C4-2B (cell line): ENCODE measurements around the gene KRI1.

Source experiments
- CTCF ChIP-seq: fragments of 450-650 bp; conservative IDR thresholded peaks from 2 replicates; pipeline ENCODE4 v1.5.1; 2017; ENCODE audit warnings: mild to moderate bottlenecking
- ZFX ChIP-seq: fragments of 450-650 bp; IDR thresholded peaks from 2 replicates; pipeline ENCODE4 v1.6.1; 2017

DNA sequence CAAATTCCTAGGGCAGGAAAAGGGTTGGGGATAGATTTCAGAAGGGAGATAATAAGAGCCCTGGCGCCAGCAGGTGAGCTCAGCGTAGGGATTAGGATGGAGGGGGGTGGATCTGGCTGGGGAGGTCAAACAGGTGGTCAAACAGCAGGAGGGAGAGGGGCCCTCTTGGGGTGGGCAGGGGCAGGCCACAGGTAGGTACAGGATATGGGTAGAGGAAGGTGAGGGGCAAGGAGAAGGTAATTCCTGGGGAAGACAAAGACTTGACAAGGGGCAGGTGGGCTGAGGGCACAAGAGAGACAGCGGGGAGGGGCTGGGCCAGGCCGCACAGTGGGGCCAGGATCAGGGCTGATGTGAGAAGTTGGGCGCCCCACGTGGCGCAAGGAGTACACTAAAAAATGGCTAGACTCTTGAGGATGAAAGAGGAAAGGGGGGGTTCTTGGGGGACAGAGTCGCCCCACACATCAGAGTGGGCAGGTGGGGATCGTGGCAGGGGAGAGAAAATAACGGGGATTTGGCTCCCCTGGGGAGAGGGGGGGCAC is 713 bp downstream of the KRI1 start:
- TF ChIP-seq CTCF = peak; percentile 70; the same call in 1 of the 2 replicates
- no peak for TF ChIP-seq ZFX
